MM.1S (cell line): ENCODE measurements around the gene KRT80.

Experiments
- CTCF ChIP-seq: fragments of 300-600 bp; sonication (generic); IDR thresholded peaks from 2 replicates; pipeline ENCODE4 v1.5.1; 2016; ENCODE audit warnings: antibody characterized with exemption, low read length, mixed read lengths
- EZH2phosphoT487 ChIP-seq: fragments of 300-600 bp; sonication (generic); IDR thresholded peaks from 2 replicates; pipeline ENCODE4 v1.6.1; 2018; ENCODE audit warnings: antibody characterized with exemption, low read length

DNA sequence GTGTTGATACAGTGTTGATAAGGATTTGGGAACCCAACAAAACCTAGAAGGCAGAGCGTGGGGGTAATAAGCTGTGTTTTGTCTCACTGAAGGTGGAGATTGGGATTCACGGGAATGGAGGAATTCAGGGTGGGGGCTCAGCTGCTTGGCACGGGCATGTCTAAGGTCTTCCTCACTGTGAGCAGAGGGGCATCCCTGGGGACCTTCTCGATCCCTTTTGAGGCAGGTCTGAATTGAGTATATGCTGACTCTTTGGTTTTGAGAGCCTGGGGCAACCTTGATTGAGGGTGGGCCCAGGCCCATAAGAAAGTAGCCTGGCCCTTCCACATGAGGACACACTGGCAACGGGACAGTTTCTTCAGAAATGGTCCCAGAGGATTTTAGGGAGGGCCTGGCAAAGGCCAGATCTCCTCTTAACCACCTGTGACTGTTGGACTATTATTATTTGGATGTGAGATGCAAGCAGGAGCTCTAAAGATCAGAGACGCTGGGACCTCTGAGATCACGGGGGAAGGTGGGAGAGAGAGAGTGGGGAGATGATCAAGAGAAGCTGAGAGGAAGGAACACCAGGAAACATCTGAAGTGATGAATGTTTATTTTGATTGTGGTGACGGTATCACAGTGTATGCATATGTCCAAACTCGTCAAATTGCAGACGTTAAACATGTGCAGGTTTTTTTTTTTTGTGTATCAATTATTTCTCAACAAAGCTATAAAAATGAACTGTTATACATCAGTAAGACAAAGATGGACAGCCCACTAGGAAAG, 63.9 kb downstream of the KRT80 start:
- no peak for TF ChIP-seq CTCF
- no peak for TF ChIP-seq EZH2phosphoT487
